Inferior parietal cortex (tissue), 1 donor: ENCODE measurements around the gene LIPF.
A peak's percentile ranks its signal among the peaks of the same experiment; 100 is the strongest.
"Not testable (repeated sequence)": the region's sequence is repeated elsewhere in the genome, so short reads cannot be mapped to it uniquely, and the experiment has no call there.

Experiments used
- DNase-seq: peaks from one replicate; pipeline ENCODE4 v3.0.0-alpha.2; 2016; ENCODE audit errors: extremely low spot score

LIPF gene

GRCh38 chr10:88676283-88677060 is 12.2 kb downstream of the LIPF start:
- DNase-seq, result no peak

- DNase-seq, result no peak
These were observed 16.7 kb downstream of the LIPF start for GRCh38 chr10:88680958-88681357.

DNA sequence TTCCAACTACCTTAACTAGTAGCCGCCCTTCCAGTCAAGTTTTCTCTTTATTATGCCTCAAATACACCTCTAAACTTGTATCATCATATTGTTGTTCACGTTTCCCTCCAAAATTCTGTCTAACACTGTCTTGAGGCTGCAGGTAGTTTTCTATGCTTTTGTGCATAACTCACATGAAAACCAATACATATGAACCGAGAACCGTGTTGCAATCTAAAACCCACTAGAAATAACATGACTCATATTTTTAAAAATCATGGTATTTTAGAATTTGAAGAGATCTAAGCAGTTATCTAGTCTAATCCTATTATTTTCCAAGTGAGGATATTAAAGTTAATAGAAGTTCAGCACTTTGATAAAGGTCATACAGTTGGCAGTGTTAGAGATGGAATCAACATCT is 18.2 kb downstream of the LIPF start:
- DNase-seq, result no peak

DNA sequence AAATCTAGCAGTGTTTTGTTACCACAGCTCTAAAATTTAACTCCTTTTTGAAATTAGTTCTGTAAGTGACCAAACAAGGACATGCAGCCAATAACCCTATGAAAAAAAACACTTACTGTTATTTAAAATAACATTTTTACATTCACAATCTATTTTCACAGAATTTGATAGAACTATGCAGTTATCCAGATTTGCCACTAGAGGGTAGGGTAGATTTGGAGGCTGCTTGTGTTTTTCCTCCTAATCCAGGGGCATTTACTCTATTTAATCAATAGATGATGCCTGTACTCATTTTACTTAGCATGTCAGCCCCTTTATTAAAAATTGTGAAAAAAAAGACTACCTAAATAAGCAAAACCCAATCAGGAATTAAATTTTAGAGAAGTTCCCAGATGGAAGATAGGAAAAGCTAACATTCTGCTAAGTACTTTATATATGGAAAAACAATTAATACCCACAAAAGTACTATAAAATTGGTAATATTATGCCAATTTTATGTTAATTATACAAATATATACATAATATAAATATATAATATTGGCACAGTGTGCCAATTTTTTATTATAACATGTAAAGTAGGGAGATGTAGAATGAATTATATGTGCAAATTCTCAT is 23.7 kb downstream of the LIPF start:
- DNase-seq, result peak; percentile 31

GRCh38 chr10:88689366-88689765 is 25.1 kb downstream of the LIPF start:
- no peak for DNase-seq

DNA sequence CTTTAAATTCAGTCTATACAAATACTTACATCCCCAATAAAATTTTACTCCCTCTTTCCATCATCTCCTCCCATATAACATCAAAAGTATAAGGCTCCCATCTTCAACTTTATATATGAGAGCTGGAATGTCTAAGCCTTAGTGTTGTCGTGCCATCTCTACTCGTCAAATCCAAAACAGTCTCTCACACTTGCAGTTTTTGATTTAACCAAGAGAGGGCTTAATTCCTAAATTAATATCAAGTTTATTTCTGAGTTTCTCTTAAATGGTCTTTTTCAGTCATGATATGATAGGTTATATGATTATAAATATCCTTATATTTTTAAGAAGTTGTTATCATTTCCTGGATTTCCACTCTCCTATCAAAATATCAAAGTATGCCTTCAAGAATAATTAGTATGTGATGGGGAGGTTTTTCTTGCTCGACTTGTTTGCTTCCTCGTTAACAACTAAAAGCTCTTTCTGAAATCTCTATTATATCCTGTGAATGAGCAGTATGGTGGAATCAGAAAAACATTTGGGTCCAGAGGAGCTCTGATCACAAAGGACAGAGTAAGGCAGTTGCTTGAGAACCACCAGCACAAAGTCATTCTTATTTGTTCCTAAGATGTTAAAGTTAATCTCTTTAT is 29.3 kb downstream of the LIPF start:
- no peak for DNase-seq

- DNase-seq, result no peak
These were observed 38.8 kb downstream of the LIPF start for GRCh38 chr10:88702848-88703597.

DNA sequence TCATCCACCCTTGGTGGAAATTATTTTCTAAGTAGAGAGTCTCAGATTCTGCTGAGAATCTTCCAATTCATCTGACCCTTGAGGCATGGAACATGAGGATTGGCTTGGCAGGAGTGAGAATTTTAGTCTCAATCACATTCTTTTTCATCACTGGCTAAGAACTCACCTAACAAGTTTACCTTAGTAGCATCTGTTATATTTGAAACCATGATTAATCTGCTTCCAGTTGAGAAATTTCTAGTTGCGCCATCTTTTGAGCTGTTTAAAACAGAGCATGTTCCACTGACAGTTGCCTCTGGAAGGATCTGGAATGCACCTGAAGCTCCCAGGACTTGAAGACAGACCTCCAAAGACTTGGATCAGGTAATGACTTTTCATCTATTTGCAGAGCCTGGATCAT is 41.7 kb downstream of the LIPF start, which contains the start of gene LIPK:
Gene LIPK, plus strand, starts transcription at position 292 of the 400 bp plus-strand sequence. CDS start 18,295 bp downstream, outside the sequence.
- DNase-seq, result no peak

DNA sequence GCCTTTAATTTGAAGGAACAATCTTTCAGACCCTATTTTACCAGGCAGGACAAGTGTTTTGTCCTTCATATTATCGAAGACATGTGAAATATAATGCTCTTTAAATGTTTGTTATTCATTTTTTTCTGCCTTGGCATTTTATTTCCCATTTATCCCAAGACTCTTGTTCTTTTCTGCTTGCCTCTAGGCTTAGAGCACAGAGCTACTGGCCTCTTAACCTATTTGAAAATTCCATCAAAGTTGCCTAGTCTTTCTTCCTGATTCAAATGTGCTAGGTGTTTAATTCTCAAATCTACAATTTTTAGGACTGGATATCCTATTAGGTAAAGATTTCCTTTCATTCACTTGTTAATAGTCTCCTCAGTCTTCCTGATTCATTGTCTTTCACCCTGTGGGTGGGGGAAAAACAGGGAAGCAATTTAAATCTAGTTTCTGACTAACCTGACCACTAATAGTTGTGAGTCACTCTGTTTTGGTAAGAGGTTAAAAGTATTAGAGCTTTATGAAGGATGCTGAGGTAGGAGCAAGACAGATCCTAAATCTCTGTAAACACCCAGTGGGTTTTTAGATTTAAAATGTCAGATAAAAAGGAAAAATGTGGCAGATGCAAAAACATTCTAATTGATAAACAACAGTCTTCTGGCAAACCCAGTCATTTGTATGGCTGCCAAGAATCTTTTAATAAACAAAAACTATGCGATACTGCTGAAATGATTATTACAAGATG is 43.4 kb downstream of the LIPF start:
- no peak for DNase-seq

DNA sequence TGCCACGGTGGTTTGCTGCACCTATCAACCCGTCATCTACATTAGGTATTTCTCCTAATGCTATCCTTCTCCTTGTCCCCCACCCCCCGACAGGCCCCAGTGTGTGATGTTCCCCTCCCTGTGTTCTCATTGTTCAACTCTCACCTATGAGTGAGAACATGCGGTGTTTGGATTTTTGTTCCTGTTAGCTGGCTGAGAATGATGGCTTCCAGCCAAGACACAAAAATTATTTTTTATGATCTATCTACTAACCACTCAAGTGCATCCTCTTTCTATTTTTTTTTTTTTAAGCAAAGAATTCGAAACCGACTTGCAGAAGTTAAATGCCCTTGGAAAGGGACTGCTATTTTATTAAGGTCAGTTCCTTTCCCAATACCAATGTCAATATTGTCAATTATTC is 45.1 kb downstream of the LIPF start:
- not testable (repeated sequence) for DNase-seq

- DNase-seq, result no peak
These were observed 51.3 kb downstream of the LIPF start for GRCh38 chr10:88715517-88715916.

GRCh38 chr10:88721392-88721791 is 57.1 kb downstream of the LIPF start:
- no peak for DNase-seq

DNA sequence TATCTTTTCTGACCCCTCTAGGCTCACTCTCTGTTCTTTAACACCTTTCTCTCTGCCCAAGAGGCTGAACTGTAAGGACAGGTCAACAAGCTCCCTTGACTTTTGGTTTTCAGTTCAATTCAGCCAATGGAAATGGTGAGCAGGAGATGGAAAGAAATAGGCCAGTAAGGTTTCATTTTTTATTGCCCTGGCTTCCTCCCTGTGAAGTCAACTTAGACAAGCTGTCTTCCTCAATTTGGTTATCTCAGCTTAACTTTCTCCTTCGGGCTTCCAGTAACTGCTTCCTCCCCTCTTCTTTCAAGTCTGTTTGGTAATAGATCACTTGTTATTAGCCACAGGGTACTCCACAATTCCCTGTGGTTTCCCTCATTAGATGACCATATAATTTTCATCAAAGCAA is 61.6 kb downstream of the LIPF start:
- DNase-seq, result no peak

DNA sequence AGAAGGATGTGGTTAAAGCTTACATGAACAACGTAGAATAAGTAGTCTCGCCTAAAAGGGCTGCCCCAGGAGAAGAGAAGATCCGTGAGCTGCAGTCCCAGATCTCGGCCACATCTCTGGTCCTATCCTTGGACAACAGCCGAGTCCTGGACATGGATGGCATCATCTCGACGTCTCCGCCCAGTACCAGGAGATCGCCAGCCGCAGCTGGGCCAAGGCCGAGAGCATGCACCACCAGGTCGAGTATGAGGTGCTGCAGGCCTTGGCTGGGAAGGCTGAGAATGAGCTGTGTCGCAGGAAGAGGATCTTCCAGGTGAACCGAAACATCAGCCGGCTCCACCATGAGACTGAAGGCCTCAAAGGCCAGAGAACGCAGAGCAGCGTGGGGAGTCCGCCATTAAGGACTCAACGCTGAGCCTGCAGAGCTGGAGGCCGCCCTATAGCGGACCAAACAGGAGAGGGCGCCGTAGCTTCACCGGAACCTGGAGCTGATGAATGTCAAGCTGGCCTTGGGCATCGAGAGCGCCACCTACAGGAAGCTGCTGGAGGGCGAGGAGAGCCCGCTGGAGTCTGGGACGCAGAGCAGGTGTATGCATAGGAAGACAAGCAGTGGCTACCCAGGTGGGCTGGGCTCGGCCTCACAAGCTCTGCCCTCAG is 64.0 kb downstream of the LIPF start:
- no peak for DNase-seq
